ENCODE data around the gene VWA8. TPM values are rescaled to one million over a fixed set of nuclear protein-coding genes. Genes with fewer than 3 reads are reported as not detected.
"Not testable (repeated sequence)": the region's sequence is repeated elsewhere in the genome, so short reads cannot be mapped to it uniquely, and the experiment has no call there.

VWA8 gene
- total RNA-seq, 1 experiment from 2014 or later, result 21.4 TPM

GRCh38 chr13:41542281-41542680 is 418.6 kb downstream of the VWA8 start:
- Mint-ChIP-seq H3K9me3 (ENCODE audit: unreplicated experiment) (no peaks in the 10 kb centered on the region), H3K36me3 (ENCODE audit: insufficient read depth, unreplicated experiment) (peaks cover 6% of the 10 kb centered on the region), H3K4me3 (ENCODE audit: unreplicated experiment) (no peak overlapping the region), H3K27me3 (ENCODE audit: insufficient read depth, unreplicated experiment) (no peaks in the 10 kb centered on the region), H3K27ac (ENCODE audit: low read depth, unreplicated experiment) (no peak overlapping the region), H3K4me1 (ENCODE audit: insufficient read depth, unreplicated experiment) (peaks cover 16% of the 10 kb centered on the region)
- ChIA-PET POLR2A (no interaction called here), CTCF (no interaction called here)
- no peak for TF ChIP-seq CTCF (IDR thresholded peaks at IDR 0.05; ENCODE audit: unreplicated experiment)
- intact Hi-C loops (cut with micrococcal nuclease), result no loop called here
- BruUV-seq (replicated peaks), result no TSS peak
- DNase-seq (ENCODE audit: unreplicated experiment), result no peak

- H3K27me3 Mint-ChIP-seq (ENCODE audit: insufficient read depth, unreplicated experiment), result no peaks in the 10 kb centered on the region
- no peak overlapping the region for H3K4me3 Mint-ChIP-seq (ENCODE audit: unreplicated experiment)
- BruUV-seq (replicated peaks), result no TSS peak
- ChIA-PET POLR2A (no interaction called here), CTCF (interaction anchor here (0.6 kb wide), 1 partner anchor 56 kb away, joined by 3 read pairs; no protein-coding TSS in a partner anchor)
- no peaks in the 10 kb centered on the region for H3K9me3 Mint-ChIP-seq (ENCODE audit: unreplicated experiment)
- no peak overlapping the region for H3K27ac Mint-ChIP-seq (ENCODE audit: low read depth, unreplicated experiment)
- peaks cover 6% of the 10 kb centered on the region for H3K36me3 Mint-ChIP-seq (ENCODE audit: insufficient read depth, unreplicated experiment)
- intact Hi-C loops (cut with micrococcal nuclease), result no loop called here
- no peak for DNase-seq (ENCODE audit: unreplicated experiment)
- H3K4me1 Mint-ChIP-seq (ENCODE audit: insufficient read depth, unreplicated experiment), result peaks cover 10% of the 10 kb centered on the region
- no peak for TF ChIP-seq CTCF (IDR thresholded peaks at IDR 0.05; ENCODE audit: unreplicated experiment)
Measured at GRCh38 chr13:41541142-41541938, 419.6 kb downstream of the VWA8 start.

- intact Hi-C loops (cut with micrococcal nuclease); H3K9me3 Mint-ChIP-seq (ENCODE audit: unreplicated experiment); H3K27ac Mint-ChIP-seq (ENCODE audit: low read depth, unreplicated experiment); H3K36me3 Mint-ChIP-seq (ENCODE audit: insufficient read depth, unreplicated experiment); H3K4me3 Mint-ChIP-seq (ENCODE audit: unreplicated experiment); H3K27me3 Mint-ChIP-seq (ENCODE audit: insufficient read depth, unreplicated experiment); H3K4me1 Mint-ChIP-seq (ENCODE audit: insufficient read depth, unreplicated experiment); BruUV-seq (replicated peaks); CTCF ChIA-PET: not testable (repeated sequence)
- peak; percentile 35 for DNase-seq (ENCODE audit: unreplicated experiment)
- POLR2A ChIA-PET, result interaction anchor here (0.7 kb wide), 1 partner anchor 835 kb away, joined by 3 read pairs; no protein-coding TSS in a partner anchor
Measured at GRCh38 chr13:41540240-41540639, 420.7 kb downstream of the VWA8 start.

GRCh38 chr13:41533266-41534052 is 427.4 kb downstream of the VWA8 start:
- intact Hi-C loops (cut with micrococcal nuclease), result no loop called here
- no peak for TF ChIP-seq CTCF (IDR thresholded peaks at IDR 0.05; ENCODE audit: unreplicated experiment)
- Mint-ChIP-seq H3K27me3 (ENCODE audit: insufficient read depth, unreplicated experiment) (no peaks in the 10 kb centered on the region), H3K4me1 (ENCODE audit: insufficient read depth, unreplicated experiment) (peaks cover 6% of the 10 kb centered on the region), H3K36me3 (ENCODE audit: insufficient read depth, unreplicated experiment) (no peaks in the 10 kb centered on the region), H3K27ac (ENCODE audit: low read depth, unreplicated experiment) (no peak overlapping the region), H3K4me3 (ENCODE audit: unreplicated experiment) (no peak overlapping the region), H3K9me3 (ENCODE audit: unreplicated experiment) (no peaks in the 10 kb centered on the region)
- no peak for DNase-seq (ENCODE audit: unreplicated experiment)
- no TSS peak for BruUV-seq (replicated peaks)
- ChIA-PET CTCF (interaction anchor here (0.6 kb wide), 1 partner anchor 273 kb away, joined by 3 read pairs; no protein-coding TSS in a partner anchor), POLR2A (no interaction called here)

Data from MCF 10A (cell line).